ENCODE data around the gene ZBTB21. TPM values are rescaled to one million over a fixed set of nuclear protein-coding genes. Genes with fewer than 3 reads are reported as not detected.

ZBTB21 gene
- total RNA-seq, 1 experiment from 2014 or later, result 17.9 TPM

GRCh38 chr21:42032266-42032665, 22.1 kb upstream of the ZBTB21 start:
- in situ Hi-C loops (cut with HindIII; ENCODE audit: low pct_unique_long_range_greater_than_20kb, low sequenced_read_pairs), result no loop called here
- BruUV-seq (replicated peaks), result no TSS peak
- intact Hi-C loops (cut with micrococcal nuclease; ENCODE audit: unreplicated experiment), result loop anchor here (10.0 kb wide), 1 partner anchor 73 kb away; no protein-coding TSS in a partner anchor
- H3K4me3 ChIP-seq (ENCODE audit: low read depth in 2 of 2, low read length in 2 of 2), result no peak overlapping the region
- ATAC-seq (no peak), DNase-seq (ENCODE audit: low read depth, low spot score) (no peak)
- no peaks in the 10 kb centered on the region for H3K27me3 ChIP-seq (ENCODE audit: control insufficient read depth, insufficient read depth, low read length)
- ChIA-PET CTCF (no interaction called here), POLR2A (interaction anchor here (0.7 kb wide), 1 partner anchor 14 kb away, joined by 5 read pairs; no protein-coding TSS in a partner anchor)
- H3K4me1 ChIP-seq (ENCODE audit: control insufficient read depth, insufficient read depth, low read length), result no peaks in the 10 kb centered on the region
- H3K27ac ChIP-seq (ENCODE audit: low read length), result no peak overlapping the region
- no peaks in the 10 kb centered on the region for H3K36me3 ChIP-seq (ENCODE audit: control insufficient read depth, insufficient read depth, low read length)
- H3K9me3 ChIP-seq (ENCODE audit: control insufficient read depth, insufficient read depth, low read depth, low read length), result no peaks in the 10 kb centered on the region
- TF ChIP-seq TCF7L2 (IDR thresholded peaks at IDR 0.05; ENCODE audit: low read depth, low read length) (no peak), SIN3A (IDR thresholded peaks at IDR 0.05; ENCODE audit: borderline replicate concordance, insufficient read depth, low read depth, low read length) (no peak), REST (IDR thresholded peaks at IDR 0.05; ENCODE audit: insufficient read depth in 1 of 2, low read depth in 2 of 2, low read length in 1 of 2) (no peak), CTCF (IDR thresholded peaks at IDR 0.05) (no peak), POLR2AphosphoS5 (IDR thresholded peaks at IDR 0.05; ENCODE audit: low read depth, low read length) (no peak)

GRCh38 chr21:42031816-42032215, 21.7 kb upstream of the ZBTB21 start:
- Histone ChIP-seq H3K9me3 (ENCODE audit: control insufficient read depth, insufficient read depth, low read depth, low read length) (no peaks in the 10 kb centered on the region), H3K36me3 (ENCODE audit: control insufficient read depth, insufficient read depth, low read length) (no peaks in the 10 kb centered on the region), H3K4me3 (ENCODE audit: low read depth in 2 of 2, low read length in 2 of 2) (no peak overlapping the region), H3K27me3 (ENCODE audit: control insufficient read depth, insufficient read depth, low read length) (no peaks in the 10 kb centered on the region), H3K4me1 (ENCODE audit: control insufficient read depth, insufficient read depth, low read length) (no peaks in the 10 kb centered on the region), H3K27ac (ENCODE audit: low read length) (no peak overlapping the region)
- TF ChIP-seq TCF7L2 (IDR thresholded peaks at IDR 0.05; ENCODE audit: low read depth, low read length) (no peak), SIN3A (IDR thresholded peaks at IDR 0.05; ENCODE audit: borderline replicate concordance, insufficient read depth, low read depth, low read length) (no peak), REST (IDR thresholded peaks at IDR 0.05; ENCODE audit: insufficient read depth in 1 of 2, low read depth in 2 of 2, low read length in 1 of 2) (no peak), POLR2AphosphoS5 (IDR thresholded peaks at IDR 0.05; ENCODE audit: low read depth, low read length) (no peak)
- no TSS peak for BruUV-seq (replicated peaks)
- POLR2A ChIA-PET, result interaction anchor here (0.7 kb wide), 1 partner anchor 15 kb away, joined by 5 read pairs; no protein-coding TSS in a partner anchor
- intact Hi-C loops (cut with micrococcal nuclease; ENCODE audit: unreplicated experiment) (loop anchor here (10.0 kb wide), 1 partner anchor 73 kb away; no protein-coding TSS in a partner anchor), in situ Hi-C loops (cut with HindIII; ENCODE audit: low pct_unique_long_range_greater_than_20kb, low sequenced_read_pairs) (no loop called here)
- DNase-seq (ENCODE audit: low read depth, low spot score), result no peak
- CTCF ChIA-PET, result interaction anchor here (0.9 kb wide), 1 partner anchor 76 kb away, joined by 3 read pairs; no protein-coding TSS in a partner anchor
- no peak for ATAC-seq
